Activated CD4-positive, alpha-beta T cell treated with anti-CD3 and anti-CD28 coated beads for 48 hours (primary cell): ENCODE data around the gene YY1AP1.
A peak's percentile ranks its signal among the peaks of the same experiment; 100 is the strongest.
"Not testable (repeated sequence)": the region's sequence is repeated elsewhere in the genome, so short reads cannot be mapped to it uniquely, and the experiment has no call there.

Experiments
- DNase-seq: peaks from one replicate; pipeline ENCODE4 v3.0.0-alpha.2; 2020

YY1AP1 gene

GRCh38 chr1:155643230-155643629 lies 45.3 kb downstream of the YY1AP1 start:
- no peak for DNase-seq

- not testable (repeated sequence) for DNase-seq
Measured at GRCh38 chr1:155642559-155643180, 45.9 kb downstream of the YY1AP1 start.

GRCh38 chr1:155640367-155640766 lies 48.2 kb downstream of the YY1AP1 start:
- no peak for DNase-seq

- no peak for DNase-seq
Measured at GRCh38 chr1:155636397-155637153, 52.0 kb downstream of the YY1AP1 start.

GRCh38 chr1:155626428-155626827 lies 62.1 kb downstream of the YY1AP1 start:
- not testable (repeated sequence) for DNase-seq

- DNase-seq: no peak
Measured at GRCh38 chr1:155623357-155623756, 65.2 kb downstream of the YY1AP1 start.

GRCh38 chr1:155622191-155622590 lies 66.4 kb downstream of the YY1AP1 start:
- no peak for DNase-seq

- not testable (repeated sequence) for DNase-seq
Measured at GRCh38 chr1:155613226-155613625, 75.3 kb downstream of the YY1AP1 start.

GRCh38 chr1:155610257-155610647 lies 78.3 kb downstream of the YY1AP1 start:
- not testable (repeated sequence) for DNase-seq

- peak; percentile 100 for DNase-seq
Measured at GRCh38 chr1:155609515-155610256, 78.9 kb downstream of the YY1AP1 start, which contains the start of gene MSTO1. MSTO1 (plus strand) TSS chr1:155610218; CDS start chr1:155610249, 31 bp downstream.
